Uterus (tissue), 4 donors: ENCODE data around the gene APOL1. TPM values are rescaled to one million over a fixed set of nuclear protein-coding genes. Genes with fewer than 3 reads are reported as not detected.
A peak's percentile ranks its signal among the peaks of the same experiment; 100 is the strongest.

Experiments used
- DNase-seq, 2 donors: peaks; one replicate each; pipeline ENCODE4 v3.0.0-alpha.2; 2019 to 2020
- H3K27ac ChIP-seq, 2 donors: fragments of 200-600 bp; sonication (generic); 1 replicate in 1 of 2; 2 replicates in 1 of 2; pipeline ENCODE4 v1.5.1; 2016 to 2018
- H3K27me3 ChIP-seq, 2 donors: fragments of 200-600 bp; sonication (generic); one replicate each; pipeline ENCODE4 v1.5.1; 2018 to 2019; ENCODE audit warnings: control low read depth in 1 of 2
- H3K36me3 ChIP-seq, 2 donors: fragments of 200-600 bp; sonication (generic); one replicate each; pipeline ENCODE4 v1.5.1; 2019; ENCODE audit warnings: control low read depth in 1 of 2
- H3K4me1 ChIP-seq, 2 donors: fragments of 200-600 bp; sonication (generic); one replicate each; pipeline ENCODE4 v1.5.1; 2018 to 2019; ENCODE audit warnings: control low read depth in 1 of 2
- H3K4me3 ChIP-seq, 2 donors: fragments of 200-600 bp; sonication (generic); 1 replicate in 1 of 2; 2 replicates in 1 of 2; pipeline ENCODE4 v1.5.1; 2018 to 2019; ENCODE audit warnings: mild to moderate bottlenecking in 1 of 2
- H3K9me3 ChIP-seq, 2 donors: fragments of 200-600 bp; sonication (generic); one replicate each; pipeline ENCODE4 v1.5.1; 2019; ENCODE audit warnings: control low read depth in 1 of 2
- POLR2A ChIP-seq, 2 donors: fragments of 450-650 bp; IDR thresholded peaks; one replicate each; pipeline ENCODE4 v1.6.1; 2016; ENCODE audit warnings: antibody characterized with exemption in 2 of 2, mild to moderate bottlenecking in 1 of 2, moderate library complexity in 1 of 2
- intact Hi-C: fragments of 100-400 bp; cut with DNase I; formaldehyde crosslinking; loops from one replicate; pipeline ENCODE4 v1.15.1; 2023; ENCODE audit warnings: low total_unique reads
- total RNA-seq, 4 donors: library from RNA; depleted of rRNA in 3 of 4; stranded (reverse); fragments of >200 nt in 3 of 4; gene quantifications; one replicate each; pipeline versions ENCODE4 v1.1.0 to v1.2.4, GENCODE V29; 2014 to 2023
- TF ChIP-seq, protein P1 (sequence below), 4 experiments: fragments of 200-600 bp in 2 of 4; fragments of 450-650 bp in 2 of 4; sonication (generic) in 2 of 4; IDR thresholded peaks; one replicate each; pipeline ENCODE4 v1.5.1; 2016 to 2019; ENCODE audit warnings: antibody characterized with exemption in 4 of 4, mild to moderate bottlenecking in 2 of 4, moderate library complexity in 1 of 4
- donor health status: DM: yes; HTN: yes; CAD: no.

The APOL1 gene
- total RNA-seq, 4 donors from 2014 or later = 9.8 to 89.7 (median 19.9) TPM

- Histone ChIP-seq H3K36me3 (no peaks in the 10 kb centered on the region), H3K27ac (no peak overlapping the region), H3K4me3 (no peak overlapping the region), H3K9me3 (no peaks in the 10 kb centered on the region), H3K27me3 (no peaks in the 10 kb centered on the region), H3K4me1 (peaks cover 4 to 13% of the 10 kb centered on the region in 2 donors)
- intact Hi-C loops = no loop called here
- no peak for TF ChIP-seq POLR2A (IDR thresholded peaks at IDR 0.05)
- TF ChIP-seq, protein P1, sequence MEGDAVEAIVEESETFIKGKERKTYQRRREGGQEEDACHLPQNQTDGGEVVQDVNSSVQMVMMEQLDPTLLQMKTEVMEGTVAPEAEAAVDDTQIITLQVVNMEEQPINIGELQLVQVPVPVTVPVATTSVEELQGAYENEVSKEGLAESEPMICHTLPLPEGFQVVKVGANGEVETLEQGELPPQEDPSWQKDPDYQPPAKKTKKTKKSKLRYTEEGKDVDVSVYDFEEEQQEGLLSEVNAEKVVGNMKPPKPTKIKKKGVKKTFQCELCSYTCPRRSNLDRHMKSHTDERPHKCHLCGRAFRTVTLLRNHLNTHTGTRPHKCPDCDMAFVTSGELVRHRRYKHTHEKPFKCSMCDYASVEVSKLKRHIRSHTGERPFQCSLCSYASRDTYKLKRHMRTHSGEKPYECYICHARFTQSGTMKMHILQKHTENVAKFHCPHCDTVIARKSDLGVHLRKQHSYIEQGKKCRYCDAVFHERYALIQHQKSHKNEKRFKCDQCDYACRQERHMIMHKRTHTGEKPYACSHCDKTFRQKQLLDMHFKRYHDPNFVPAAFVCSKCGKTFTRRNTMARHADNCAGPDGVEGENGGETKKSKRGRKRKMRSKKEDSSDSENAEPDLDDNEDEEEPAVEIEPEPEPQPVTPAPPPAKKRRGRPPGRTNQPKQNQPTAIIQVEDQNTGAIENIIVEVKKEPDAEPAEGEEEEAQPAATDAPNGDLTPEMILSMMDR (IDR thresholded peaks at IDR 0.05) = no peak
- DNase-seq = no peak
Measured at GRCh38 chr22:36232715-36233401, 20.1 kb upstream of the APOL1 start.

- Histone ChIP-seq H3K27ac (peak overlapping the region; percentile 50 to 68), H3K36me3 (no peaks in the 10 kb centered on the region), H3K4me3 (no peak overlapping the region), H3K9me3 (no peaks in the 10 kb centered on the region), H3K4me1 (peaks cover 4 to 15% of the 10 kb centered on the region in 2 donors), H3K27me3 (no peaks in the 10 kb centered on the region)
- no peak for DNase-seq
- TF ChIP-seq, protein P1 (IDR thresholded peaks at IDR 0.05) = no peak
- TF ChIP-seq POLR2A (IDR thresholded peaks at IDR 0.05) = no peak
- intact Hi-C loops = no loop called here
Measured at GRCh38 chr22:36233796-36234195, 19.1 kb upstream of the APOL1 start.

DNA sequence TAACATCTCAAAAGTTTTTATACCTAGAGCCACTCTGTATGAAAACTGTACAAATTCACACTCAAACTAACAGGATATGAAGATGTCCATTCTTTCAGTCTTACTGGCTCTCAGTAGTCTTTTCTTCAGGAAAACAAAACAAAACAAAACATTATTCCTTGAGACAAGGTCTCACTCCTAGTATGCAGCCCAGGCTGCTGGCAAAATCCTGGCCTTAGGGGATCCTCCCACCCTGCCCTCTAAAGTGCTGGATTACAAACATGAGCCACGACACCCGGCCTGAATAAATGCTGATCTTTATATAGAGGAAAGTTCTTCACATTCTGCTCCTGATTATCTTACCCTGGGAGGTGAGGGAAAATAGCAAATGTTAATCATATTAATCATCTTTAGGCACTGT lies 18.7 kb upstream of the APOL1 start:
- Histone ChIP-seq H3K27me3 (no peaks in the 10 kb centered on the region), H3K27ac (peak overlapping the region; percentile 50 to 68), H3K4me3 (no peak overlapping the region), H3K4me1 (peaks cover 4 to 15% of the 10 kb centered on the region in 2 donors), H3K9me3 (no peaks in the 10 kb centered on the region), H3K36me3 (no peaks in the 10 kb centered on the region)
- no peak for DNase-seq
- TF ChIP-seq, protein P1 (IDR thresholded peaks at IDR 0.05) = no peak
- TF ChIP-seq POLR2A (IDR thresholded peaks at IDR 0.05) = no peak
- intact Hi-C loops = no loop called here

DNA sequence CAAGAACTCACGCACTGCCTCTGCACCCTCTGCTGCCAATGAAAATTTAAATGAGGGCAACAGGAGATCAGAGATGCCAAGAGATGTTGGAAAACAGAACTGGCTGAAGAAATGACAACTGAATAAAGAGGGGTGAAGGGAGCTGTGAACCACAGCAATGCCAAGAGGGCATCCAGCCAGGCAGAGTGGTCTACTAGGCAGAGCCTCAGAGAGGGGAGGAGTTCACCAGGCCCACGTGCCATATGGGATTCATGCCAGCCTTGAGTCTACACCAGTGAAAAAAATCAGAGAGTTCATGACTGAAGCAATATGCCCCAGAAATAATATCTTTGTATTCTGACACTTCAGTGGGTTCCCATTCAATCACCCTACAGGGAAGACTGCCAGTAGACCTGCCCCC lies 18.0 kb upstream of the APOL1 start:
- H3K9me3 ChIP-seq = no peaks in the 10 kb centered on the region
- no peak overlapping the region for H3K4me3 ChIP-seq
- H3K27me3 ChIP-seq = no peaks in the 10 kb centered on the region
- H3K36me3 ChIP-seq = no peaks in the 10 kb centered on the region
- TF ChIP-seq, protein P1 (IDR thresholded peaks at IDR 0.05) = no peak
- TF ChIP-seq POLR2A (IDR thresholded peaks at IDR 0.05) = no peak
- peaks cover 4 to 17% of the 10 kb centered on the region in 2 donors for H3K4me1 ChIP-seq
- peak overlapping the region; percentile 50 to 68 for H3K27ac ChIP-seq
- intact Hi-C loops = no loop called here
- DNase-seq = no peak

GRCh38 chr22:36235585-36235984 lies 17.3 kb upstream of the APOL1 start:
- intact Hi-C loops = no loop called here
- no peak overlapping the region for H3K4me3 ChIP-seq
- peaks cover 4 to 20% of the 10 kb centered on the region in 2 donors for H3K4me1 ChIP-seq

More at GRCh38 chr22:36235585-36235984, 17.3 kb upstream of the APOL1 start:
- TF ChIP-seq, protein P1 (IDR thresholded peaks at IDR 0.05) = no peak
- no peak for TF ChIP-seq POLR2A (IDR thresholded peaks at IDR 0.05)
- peak overlapping the region in 1 of 2 donors; percentile 90 for H3K27ac ChIP-seq
- no peaks in the 10 kb centered on the region for H3K27me3 ChIP-seq
- no peaks in the 10 kb centered on the region for H3K36me3 ChIP-seq
- no peak for DNase-seq
- H3K9me3 ChIP-seq = no peaks in the 10 kb centered on the region
